ENCODE data around the gene KLF16.
"Not testable (repeated sequence)": the region's sequence is repeated elsewhere in the genome, so short reads cannot be mapped to it uniquely, and the experiment has no call there.

KLF16 gene

DNA sequence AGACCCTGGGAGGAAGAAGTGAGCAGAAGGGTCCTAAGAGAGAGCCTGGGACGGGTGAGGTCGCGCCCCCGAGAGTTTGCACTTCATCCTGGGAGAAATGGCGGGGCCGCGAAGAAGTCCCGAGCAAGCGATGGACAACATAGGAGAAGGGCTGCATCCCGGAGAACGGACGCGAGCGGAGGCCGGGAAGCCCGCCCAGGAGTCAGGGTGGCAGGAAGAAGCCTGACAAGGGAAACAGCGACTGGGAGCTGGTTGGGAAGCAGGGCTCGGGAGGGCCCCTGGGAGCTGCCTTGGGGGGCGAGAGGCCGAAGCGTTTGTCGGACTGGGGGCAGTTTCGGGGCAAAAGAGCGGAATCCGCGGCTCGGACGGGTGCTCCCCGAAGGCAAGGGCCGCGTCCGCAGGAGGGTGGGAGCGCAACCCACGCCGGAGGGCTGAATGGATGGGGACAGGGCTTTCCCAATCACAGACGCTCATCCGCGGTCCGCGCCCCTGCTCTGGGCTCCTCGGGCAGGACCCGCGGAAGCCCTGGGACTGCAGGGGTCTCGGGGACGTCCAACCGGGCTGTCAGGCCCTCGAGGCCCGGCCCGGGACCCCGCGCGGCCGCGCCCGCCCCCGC lies 21.4 kb upstream of the KLF16 start:
- DNase-seq, result no peak

DNA sequence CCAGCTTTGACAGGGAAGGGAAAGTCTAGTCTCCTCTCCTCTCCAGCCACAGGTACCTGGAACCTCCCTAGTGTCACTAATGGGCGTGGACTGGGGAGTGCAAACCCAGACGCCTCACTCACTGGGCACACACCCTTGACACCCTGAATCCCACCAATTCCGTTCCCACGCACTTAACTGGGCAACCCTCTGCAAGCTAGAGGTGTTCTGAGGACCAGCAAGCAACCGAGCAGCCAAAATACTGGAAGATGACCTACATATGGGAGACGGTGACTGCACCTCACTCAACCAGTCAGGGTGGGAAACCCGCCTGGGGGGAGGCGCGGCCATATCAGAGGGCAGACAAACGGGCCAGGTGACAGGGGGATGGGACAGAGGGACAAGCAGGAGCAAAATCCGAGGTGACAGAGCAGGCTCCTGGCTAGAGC lies 20.9 kb upstream of the KLF16 start:
- DNase-seq, result no peak

DNA sequence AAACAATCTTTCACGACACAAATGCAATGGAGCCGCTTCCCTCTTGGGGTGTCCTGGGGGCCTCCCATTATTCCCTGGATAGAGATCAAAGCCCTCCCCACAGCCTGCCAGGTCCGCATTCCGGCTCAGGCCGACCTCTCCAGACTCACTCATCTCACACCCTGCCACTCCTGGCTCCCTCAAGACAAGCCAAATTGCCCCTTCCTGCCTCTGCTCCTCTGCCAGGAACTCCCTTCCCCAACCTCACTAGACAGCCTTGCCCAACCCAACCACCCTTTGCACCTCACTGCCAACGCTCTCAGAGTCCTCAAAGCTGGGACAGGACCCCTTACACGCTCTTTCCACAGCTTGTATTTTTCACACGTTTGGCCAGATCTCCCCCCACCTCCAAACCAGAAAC lies 20.4 kb upstream of the KLF16 start:
- no peak for DNase-seq

DNA sequence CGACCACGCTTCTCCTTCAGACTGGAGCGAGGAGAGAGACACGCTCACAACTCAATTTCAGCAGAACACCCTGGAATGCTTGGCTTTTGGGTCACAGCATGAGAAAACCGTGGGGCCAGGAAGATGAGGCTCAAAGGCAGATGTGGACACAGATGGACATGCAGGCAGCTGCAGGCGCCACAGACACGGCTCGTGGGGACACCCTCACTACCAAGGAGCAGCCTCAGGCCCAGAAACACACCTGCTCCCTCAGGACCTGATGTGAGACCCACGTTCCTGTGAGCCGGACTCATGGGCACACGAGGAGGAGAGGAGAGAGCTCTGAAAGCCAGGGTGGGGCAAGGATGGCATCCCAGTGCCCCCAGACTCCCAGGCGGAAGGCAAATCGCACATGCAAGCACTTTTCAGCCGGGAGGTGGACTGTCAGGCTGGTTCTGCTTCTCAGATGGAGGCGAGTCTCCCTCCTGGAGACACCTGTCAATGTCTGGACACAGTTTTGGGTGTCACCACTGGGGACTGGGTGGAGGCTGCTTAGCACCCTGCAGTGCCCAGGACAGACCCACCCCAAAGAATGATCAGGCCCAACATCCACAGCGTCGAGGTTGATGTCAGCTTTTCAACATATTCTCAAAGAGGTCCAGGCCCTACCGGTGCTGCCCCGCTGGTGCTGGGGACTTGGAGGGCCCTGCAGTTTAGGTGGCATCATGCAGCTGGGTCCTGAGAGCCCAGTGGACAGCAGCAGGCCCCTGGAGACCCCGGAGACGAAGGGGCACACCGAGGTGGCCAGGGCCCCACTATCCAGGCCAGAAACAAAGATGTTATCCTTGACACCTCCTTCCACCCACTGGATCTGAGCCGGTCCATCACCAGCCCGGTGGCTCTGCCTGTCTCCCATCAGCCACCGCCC lies 19.7 kb upstream of the KLF16 start:
- peak in 4 of 58 donors; percentile 33 to 48 (median 44) for DNase-seq

DNA sequence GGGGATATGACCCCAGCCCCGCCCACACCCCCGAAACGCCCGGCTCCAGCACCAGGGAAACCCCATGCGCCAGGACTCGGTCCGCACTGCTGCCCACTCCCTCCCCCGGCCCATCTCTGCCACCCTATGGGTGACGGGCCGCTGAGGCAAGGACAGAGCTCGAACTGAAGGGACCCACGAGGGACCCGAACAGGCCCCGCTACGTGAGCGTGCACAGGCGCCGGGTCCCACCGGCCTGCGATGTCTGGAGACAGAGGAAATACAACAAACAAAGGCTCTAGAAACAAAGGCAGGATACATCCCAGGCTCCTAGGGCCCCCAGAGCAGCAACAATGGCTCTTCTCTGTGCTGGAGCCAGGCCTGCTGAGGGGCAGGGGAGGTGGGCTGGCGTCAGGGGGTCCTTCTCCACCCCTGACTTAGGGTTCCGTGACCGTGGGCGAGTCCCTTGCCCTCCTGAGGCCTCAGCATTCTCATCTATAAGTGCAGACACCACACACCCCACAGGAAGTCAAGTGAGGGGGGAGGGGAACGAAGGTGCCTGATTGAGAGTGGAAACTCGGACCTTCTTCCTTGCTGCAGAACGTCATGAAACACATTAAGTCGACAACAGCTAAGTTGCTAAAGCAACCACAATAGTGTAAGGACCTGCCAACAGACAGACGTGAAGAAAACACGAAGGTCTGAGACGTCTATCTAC lies 18.9 kb upstream of the KLF16 start:
- DNase-seq, result peak in 25 of 58 donors; percentile 21 to 74 (median 51)

DNA sequence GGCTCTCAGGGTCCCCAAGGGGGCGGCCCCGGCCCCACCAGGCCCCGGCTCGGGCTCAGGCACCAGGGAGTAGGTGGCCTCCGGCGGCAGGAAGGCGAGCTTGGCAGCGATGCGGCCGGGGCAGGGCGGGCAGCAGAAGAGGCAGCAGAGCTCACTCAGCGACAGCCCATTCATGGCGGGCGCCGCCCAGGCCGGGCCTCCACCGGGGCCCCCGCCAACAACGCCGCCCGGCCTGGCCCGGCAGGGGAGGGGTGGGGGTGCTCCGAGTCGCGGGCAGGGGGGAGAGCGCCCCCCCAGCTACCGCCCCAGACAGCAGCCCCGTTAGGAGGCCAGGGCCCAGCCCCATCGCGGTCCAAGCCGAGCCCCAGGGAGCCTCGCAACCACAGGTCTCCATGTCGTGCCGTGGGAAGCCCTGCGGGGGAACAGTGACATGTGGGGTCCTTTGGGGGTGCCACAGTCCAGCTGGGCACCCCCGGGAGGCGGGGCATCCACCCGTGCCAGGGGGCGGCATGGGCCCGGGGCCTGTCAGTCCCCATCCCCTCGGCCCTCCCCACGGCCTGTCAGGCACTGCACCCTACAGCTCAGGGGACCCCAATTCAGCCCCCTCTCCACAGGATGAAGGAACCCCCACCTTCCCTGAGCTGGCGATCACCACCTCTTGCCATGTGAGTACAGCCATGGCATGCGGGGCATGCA lies 18.2 kb upstream of the KLF16 start:
- peak in 6 of 58 donors; percentile 28 to 71 (median 42) for DNase-seq

DNA sequence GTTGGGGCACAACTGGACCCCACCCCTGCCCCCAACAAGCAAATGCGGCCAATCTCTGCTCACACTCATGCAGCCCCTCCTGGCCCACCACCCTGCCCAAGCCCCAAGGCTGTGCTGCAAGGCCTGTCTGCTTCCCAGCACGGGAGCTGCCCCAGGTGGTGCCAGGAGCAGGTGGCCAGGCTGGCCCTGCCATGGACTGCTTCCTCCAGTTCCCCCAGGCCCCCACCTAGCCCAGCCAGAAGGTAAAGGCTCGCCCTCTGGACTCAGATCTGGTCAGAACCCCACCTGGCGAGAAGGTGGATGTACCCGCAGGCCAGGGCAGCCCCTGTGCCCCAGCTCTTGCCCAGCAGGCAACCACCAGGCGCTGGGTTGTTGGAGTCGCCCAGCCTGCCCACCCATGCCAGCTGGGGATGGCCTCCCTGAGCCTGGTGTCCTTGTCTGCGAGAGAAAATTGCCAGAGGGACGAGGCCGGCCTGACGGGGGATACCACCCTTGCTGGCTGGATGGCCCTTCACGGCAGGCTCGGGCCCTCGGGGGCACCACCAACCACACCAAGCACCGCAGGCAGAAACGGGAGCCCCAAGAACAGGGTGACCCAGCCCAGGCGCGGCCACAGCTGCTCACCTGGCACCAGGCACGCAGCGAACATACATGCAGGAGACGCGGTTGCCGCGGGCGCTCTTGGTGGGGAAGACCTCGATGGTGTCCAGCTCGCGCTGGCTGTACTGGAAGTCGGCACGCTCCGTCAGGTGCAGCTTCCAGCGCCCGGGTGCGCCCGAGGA lies 17.4 kb upstream of the KLF16 start:
- DNase-seq, result no peak

DNA sequence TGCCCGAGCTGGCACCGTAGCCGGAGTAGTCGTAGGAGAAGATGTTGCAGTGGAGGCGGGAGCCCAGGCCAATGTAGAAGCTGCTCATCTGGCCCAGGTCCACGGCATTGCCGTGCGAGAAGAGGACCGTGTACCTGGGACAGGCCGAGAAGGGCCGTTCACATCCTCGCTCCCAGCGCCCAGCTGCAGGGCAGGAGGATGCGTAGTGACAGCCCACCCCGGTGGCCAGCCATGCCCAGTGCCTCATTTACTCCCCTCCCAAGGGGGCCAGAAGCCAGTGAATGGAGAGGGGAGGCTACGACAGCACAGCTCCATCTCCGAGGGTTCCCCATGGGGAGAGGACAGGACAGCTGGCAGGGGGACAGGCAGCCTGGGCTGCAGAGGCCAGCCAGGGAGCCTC lies 16.6 kb upstream of the KLF16 start:
- not testable (repeated sequence) for DNase-seq

DNA sequence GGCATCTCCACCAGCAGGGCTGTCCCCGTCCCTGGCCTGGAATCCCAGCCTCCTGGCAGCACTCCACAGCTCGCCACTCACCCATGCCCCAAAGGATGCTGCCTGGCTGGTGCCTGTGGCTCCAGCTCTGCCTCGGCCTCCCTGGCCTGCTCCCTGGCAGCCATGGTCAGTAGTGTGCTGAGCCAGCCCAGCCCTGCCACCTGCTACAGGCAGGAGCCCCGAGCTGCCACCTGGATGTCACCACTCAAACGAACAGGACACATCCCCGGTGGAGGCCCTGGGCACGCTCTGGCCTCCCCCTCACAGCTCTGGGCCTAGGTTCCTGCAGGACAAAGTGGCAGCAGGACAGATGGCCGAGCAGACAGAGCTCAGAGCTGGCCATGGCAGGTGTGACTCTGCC lies 15.2 kb upstream of the KLF16 start:
- not testable (repeated sequence) for DNase-seq

DNA sequence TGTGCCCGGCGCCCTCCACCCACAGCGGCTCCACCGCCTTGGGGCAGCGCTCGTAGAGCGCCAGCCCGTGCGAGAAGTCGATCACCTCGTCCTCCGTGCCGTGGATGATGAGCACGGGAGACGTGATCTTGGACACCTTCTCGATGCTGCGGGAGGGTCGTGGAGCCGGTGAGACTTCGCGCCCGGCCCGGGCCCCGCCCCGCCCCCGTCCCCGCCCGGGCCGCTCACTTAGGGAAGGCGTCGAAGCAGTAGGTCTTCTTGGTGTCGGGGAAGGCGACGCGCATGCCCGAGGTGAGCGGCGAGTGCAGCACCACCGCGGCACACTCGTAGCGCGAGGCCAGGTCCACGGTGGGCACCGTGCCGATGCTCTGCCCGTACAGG lies 13.9 kb upstream of the KLF16 start:
- not testable (repeated sequence) for DNase-seq

DNA sequence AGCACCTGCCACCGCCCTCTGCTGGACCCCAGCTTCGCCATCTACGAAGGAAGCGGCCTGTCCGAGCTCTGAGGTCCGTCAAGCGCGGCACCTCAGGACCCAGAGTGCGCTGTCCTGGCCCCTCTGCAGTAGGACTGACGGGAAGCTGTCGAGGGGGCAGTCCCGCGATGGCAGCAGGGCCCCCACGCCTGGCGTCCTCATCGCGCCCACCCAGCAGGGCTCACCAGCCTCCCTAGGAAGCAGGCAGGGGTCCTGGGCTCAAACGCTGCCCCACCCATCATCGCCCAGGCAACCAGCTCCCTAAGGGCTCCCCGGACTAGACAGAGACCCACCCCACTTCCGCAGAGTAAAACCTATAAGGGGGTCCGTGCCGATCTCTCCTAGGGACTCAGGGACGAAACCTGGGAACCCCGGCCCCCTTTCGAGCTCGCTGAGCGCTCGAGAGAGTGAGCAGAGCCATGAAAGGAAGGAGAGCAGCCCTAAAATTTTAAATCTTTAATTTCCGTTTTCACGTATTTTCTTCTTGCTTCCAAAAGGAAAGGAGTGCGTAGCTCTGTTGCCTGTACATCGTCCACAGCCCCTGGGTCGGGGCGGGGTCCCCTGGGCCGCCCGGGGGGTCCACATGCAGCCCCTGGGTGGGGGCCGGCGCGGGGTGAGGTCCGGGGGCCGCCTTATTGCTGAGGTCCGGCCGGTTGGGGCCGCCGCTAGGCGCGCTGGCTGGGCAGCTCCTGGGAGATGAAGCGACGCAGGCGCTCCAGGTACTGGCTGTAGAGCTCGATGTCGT lies 13.3 kb upstream of the KLF16 start:
- DNase-seq, result not testable (repeated sequence)

DNA sequence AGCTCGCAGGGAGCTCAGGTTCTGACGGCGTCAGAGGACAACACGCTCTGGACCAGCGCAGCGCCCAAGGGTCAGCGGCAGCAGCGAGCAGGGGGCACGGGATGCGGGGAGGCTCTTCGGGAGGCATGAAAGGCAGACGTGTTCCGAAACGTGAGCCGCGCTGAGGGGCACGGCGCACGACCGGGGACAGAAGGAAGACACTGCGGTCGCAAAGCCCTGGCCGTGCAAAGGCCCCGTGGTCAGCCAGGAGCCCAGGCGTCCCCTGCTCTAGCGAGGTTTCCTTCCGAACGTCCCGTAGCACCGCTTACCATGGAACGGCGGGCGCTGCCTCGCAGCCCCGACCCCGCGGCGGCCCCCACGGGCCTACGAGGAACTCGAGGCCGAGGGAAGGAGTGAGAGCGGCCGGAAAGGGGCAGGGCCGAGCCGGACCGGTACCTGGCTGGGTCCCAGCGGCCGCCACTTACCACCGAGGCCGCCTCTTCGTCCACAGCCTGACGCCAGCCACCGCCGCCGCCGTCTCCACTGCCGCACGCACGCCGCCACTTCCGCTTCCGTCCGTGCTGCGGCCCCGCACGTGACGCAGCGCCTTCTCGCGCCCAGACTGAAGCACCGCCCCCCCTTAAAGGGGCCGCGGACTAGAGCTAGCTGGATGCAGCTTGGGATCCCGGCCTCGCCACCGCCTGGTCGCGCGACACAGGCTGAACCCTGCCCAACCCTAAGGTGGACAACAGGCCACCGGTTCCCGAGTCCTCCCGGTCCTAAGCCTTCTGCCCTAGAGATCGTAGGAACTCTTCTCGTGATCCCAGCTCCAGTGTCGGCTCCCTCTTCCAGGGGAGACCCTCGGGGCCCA lies 12.5 kb upstream of the KLF16 start:
- peak; percentile 61 to 94 (median 88) for DNase-seq

DNA sequence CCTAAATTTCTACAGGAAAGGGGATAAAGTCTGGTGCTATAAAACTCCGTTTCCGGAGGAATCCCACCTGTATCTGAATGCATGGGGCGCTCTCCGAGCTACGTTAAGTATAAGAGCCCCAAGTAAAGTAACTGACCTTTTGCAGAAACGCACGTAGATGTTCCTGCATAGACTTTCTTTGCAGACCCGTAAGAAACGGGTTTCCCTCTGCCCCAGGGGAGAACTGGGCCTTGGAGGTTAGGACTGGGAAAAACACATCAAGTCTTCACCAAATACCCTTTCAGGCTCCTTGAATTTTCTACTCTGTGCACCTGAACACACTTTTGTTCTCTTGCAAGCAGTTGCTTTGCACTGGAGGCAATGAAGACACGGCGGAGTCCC lies 11.9 kb upstream of the KLF16 start:
- DNase-seq, result not testable (repeated sequence)

DNA sequence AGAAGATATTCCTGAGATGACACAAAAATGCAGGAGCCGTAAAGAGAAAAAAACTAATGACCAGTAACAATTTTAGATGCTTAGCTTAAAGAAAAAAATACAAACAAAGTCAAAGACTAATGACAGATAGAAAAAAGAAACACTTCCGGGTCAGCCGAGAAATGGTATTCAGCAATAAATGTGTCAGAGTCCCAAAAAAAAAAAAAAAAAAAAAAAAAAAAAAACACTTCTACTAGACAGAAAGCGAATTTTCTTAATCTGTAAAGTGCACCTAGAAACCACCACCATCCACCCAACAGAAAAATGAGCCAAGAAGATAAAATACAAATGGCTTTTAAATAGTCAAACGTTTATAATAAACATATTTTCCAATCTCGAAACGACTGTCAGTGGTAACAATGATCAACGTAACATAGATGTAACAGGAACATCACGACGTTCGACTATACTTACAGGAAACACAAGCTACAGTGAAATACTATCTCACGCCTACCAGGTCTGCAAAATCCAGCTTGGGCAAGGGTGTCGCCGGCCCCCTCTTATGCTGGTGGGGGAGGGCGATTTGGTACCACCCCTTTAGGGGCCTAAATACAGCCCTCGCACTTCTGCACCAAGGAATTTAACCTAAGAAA lies 11.3 kb upstream of the KLF16 start:
- DNase-seq, result no peak

DNA sequence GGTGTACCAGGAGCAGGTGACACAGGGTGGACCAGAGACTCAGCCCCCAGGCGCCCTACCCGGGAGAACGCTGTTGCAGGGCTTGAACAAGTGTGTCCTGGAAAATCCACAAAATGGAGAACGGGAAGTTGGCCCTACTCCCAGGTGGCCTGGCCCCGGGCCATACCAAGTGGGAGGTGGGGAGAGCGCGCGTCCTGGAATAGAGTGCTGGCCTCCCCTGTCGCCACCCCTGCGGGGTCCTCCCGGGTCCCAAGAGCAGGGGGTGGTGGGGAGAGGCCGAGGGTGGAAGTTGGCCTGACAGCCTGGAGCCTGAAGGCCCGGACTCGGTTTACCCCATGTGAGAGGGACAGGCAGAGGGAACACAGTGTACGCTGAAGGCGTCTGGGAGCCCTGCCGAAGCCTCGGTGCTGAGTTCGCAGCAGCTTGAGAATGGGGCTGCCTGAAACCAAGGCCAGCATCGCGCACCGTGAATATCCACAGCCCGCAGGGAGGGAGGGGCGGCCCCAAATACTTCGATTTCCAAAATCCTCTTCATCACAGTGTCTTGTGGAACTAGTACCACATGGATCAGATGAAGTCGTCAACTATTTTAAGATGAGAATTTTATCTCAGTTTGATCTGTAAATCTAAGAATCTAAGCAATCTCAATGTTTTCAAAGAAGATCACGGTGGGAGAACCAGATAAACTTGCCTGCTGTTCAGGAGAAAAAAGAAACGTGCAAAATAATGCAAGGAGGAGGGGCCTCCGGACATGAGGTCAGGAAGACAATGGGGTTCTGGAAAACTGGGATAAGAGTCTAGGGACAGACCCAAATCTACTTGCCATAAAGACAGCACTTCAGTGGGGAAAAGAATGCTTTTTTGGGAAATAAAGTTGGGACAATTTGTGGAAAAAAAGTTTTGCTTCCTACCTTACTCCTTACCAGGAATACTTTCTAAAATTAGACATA lies 10.4 kb upstream of the KLF16 start:
- peak in 47 of 58 donors; percentile 22 to 82 (median 63) for DNase-seq

DNA sequence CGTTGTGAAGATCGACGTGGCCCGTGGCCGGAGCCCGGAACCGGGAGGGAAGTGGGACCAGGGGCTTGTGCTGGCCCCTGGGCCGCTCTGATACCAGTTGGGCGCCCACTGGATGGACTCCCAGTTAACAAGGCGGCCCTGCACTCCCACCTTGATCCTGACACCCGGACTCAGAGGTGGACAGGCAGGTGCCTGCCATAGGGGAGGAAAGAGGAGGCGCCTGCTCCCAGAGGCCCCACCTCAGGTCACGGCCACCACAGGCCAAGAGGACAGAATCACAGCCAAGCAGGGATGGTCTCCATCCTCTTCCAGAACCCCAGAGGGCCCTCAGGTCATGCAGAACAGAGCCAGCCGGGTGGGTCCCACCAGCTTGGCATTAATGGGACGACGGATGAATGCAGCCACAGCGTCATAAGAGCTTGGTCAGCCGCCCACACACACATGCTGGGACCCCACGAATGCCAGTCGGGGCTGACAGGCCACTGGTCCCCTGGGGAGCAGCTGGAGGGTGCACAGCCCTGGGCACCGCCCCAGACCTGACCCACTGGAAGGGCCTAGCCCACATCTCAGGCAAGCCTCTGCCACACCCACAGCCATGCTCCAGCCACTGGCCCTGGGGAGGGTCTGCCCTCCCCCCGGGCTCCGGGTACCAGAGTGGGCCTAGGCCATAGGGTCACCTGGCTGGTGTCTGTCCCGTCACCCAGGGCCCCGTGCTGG lies 9.6 kb upstream of the KLF16 start:
- DNase-seq, result peak in 1 of 58 donors; percentile 78
